B cell (primary cell): ENCODE results near the gene GPRIN2. TPM values are rescaled to one million over a fixed set of nuclear protein-coding genes. Genes with fewer than 3 reads are reported as not detected.

Source experiments
- ATAC-seq: fragments of 200-7000 bp; cut with Tn5 transposase; one replicate; pipeline ENCODE4 v1.10.0; 2021; ENCODE audit warnings: low read depth, mild to moderate bottlenecking, moderate number of reproducible peaks, moderate library complexity
- CTCF ChIA-PET: fragments of 350-600 bp; sonication (Branson Sonifier 250); formaldehyde crosslinking; loops from one replicate; lab custom pipeline; 2021; ENCODE audit warnings: antibody characterized with exemption, inconsistent platforms; lab: Charles Lee
- POLR2A ChIA-PET: fragments of 350-600 bp; sonication (Branson Sonifier 250); formaldehyde crosslinking; loops from one replicate; lab custom pipeline; 2021; ENCODE audit warnings: antibody characterized with exemption; lab: Charles Lee
- DNase-seq: peaks from one replicate; pipeline ENCODE4 v3.0.0; 2013
- H2AFZ ChIP-seq: 2 replicates; pipeline ENCODE4 v1.6.1; 2012; ENCODE audit warnings: mild to moderate bottlenecking, low read depth, low read length; ENCODE audit not compliant: insufficient read depth, poor library complexity, severe bottlenecking
- H3K27ac ChIP-seq, 2 donors: 1 replicate in 1 of 2; 2 replicates in 1 of 2; pipeline ENCODE4 v1.5.1; 2012 to 2013; ENCODE audit warnings: low read length in 2 of 2, mild to moderate bottlenecking in 2 of 2, moderate library complexity in 1 of 2
- H3K27me3 ChIP-seq, 4 experiments: fragments of 200-600 bp in 1 of 4; sonication (generic) in 1 of 4; replicated peaks in 1 of 4; 1 replicate in 2 of 4; 2 replicates in 2 of 4; pipeline versions ENCODE4 v1.6.1 to v1.7.0; 2013 to 2016; ENCODE audit warnings: low read length in 3 of 4, mild to moderate bottlenecking in 2 of 4, mixed read lengths in 1 of 4, moderate library complexity in 1 of 4; ENCODE audit not compliant: insufficient read depth in 4 of 4, control insufficient read depth in 3 of 4; ENCODE audit errors: control extremely low read depth in 1 of 4
- H3K36me3 ChIP-seq, 2 experiments: replicated peaks in 1 of 2; 1 replicate in 1 of 2; 2 replicates in 1 of 2; pipeline versions ENCODE4 v1.6.1 to v1.7.1; 2013; ENCODE audit warnings: low read length in 1 of 2; ENCODE audit not compliant: insufficient read depth in 2 of 2, control insufficient read depth in 1 of 2; ENCODE audit errors: control extremely low read depth in 1 of 2, extremely low read depth in 1 of 2
- H3K4me1 ChIP-seq, 2 donors: fragments of 200-600 bp in 1 of 2; sonication (generic) in 1 of 2; 1 replicate in 1 of 2; 2 replicates in 1 of 2; pipeline versions ENCODE4 v1.5.1 to v1.6.1; 2013 to 2017; ENCODE audit warnings: low read length in 2 of 2; ENCODE audit not compliant: control insufficient read depth in 2 of 2, insufficient read depth in 2 of 2
- H3K4me2 ChIP-seq: replicated peaks from 2 replicates; pipeline ENCODE3; 2012; ENCODE audit warnings: mild to moderate bottlenecking, low read depth, low read length; ENCODE audit not compliant: poor library complexity, severe bottlenecking
- H3K4me3 ChIP-seq, 5 experiments: fragments of 200-600 bp in 1 of 5; sonication (generic) in 1 of 5; 1 replicate in 3 of 5; 2 replicates in 2 of 5; pipeline versions ENCODE4 v1.5.1 to v1.7.0; 2011 to 2016; ENCODE audit warnings: low read length in 4 of 5, mild to moderate bottlenecking in 4 of 5, low read depth in 2 of 5, control low read depth in 1 of 5, moderate library complexity in 1 of 5; ENCODE audit not compliant: insufficient read depth in 1 of 5; ENCODE audit errors: control extremely low read depth in 1 of 5, extremely low read depth in 1 of 5
- H3K79me2 ChIP-seq: fragments of 200-600 bp; sonication (generic); one replicate; pipeline ENCODE4 v1.6.0; 2016; ENCODE audit warnings: low read length; ENCODE audit not compliant: control insufficient read depth, insufficient read depth
- H3K9ac ChIP-seq: fragments of 200-600 bp; sonication (generic); 2 replicates; pipeline ENCODE4 v1.6.1; 2017; ENCODE audit warnings: mild to moderate bottlenecking, low read length, moderate library complexity
- H3K9me3 ChIP-seq, 3 donors: one replicate each; pipeline versions ENCODE4 v1.6.1 to v1.7.1; 2013; ENCODE audit warnings: low read length in 2 of 3; ENCODE audit not compliant: control insufficient read depth in 2 of 3, insufficient read depth in 1 of 3; ENCODE audit errors: control extremely low read depth in 1 of 3
- H4K20me1 ChIP-seq: 2 replicates; pipeline ENCODE4 v1.6.0; 2012; ENCODE audit warnings: mild to moderate bottlenecking, low read length; ENCODE audit not compliant: insufficient read depth, control insufficient read depth, poor library complexity, severe bottlenecking
- H3K27ac Mint-ChIP-seq: one replicate; pipeline ENCODE4 v1.8.0; 2021; ENCODE audit warnings: mixed read lengths
- H3K27me3 Mint-ChIP-seq: one replicate; pipeline ENCODE4 v1.8.0; 2021; ENCODE audit warnings: mixed read lengths
- H3K4me1 Mint-ChIP-seq: one replicate; pipeline ENCODE4 v1.8.0; 2021; ENCODE audit warnings: mixed read lengths
- H3K4me3 Mint-ChIP-seq: one replicate; pipeline ENCODE4 v1.8.0; 2021; ENCODE audit warnings: mixed read lengths
- H3K9me3 Mint-ChIP-seq: one replicate; pipeline ENCODE4 v1.8.0; 2022; ENCODE audit warnings: mixed read lengths; ENCODE audit not compliant: insufficient read depth
- EZH2 ChIP-seq: IDR thresholded peaks from 2 replicates; pipeline ENCODE4 v1.6.1; 2012; ENCODE audit warnings: borderline replicate concordance, low read depth, mild to moderate bottlenecking, moderate library complexity, low read length; ENCODE audit not compliant: insufficient read depth, poor library complexity, severe bottlenecking
- WGBS: methylation state at CpG from one replicate; pipeline ENCODE4 v1.1.5; 2013; ENCODE audit warnings: missing lambda C conversion rate; ENCODE audit not compliant: insufficient coverage; 5-methylcytosine and 5-hydroxymethylcytosine counted together
- intact Hi-C: fragments of 100-400 bp; cut with micrococcal nuclease; formaldehyde crosslinking; loops from one replicate; pipeline ENCODE4 v1.10.0; 2022
- polyA plus RNA-seq: library from polyadenylated mRNA; depleted of rRNA; stranded (reverse); fragments of >200 nt; gene quantifications from 2 replicates; pipeline ENCODE4 v1.2.3, GENCODE V29; 2012
- total RNA-seq, 2 donors: library from RNA; stranded (reverse); fragments of 120-200 nt in 1 of 2; gene quantifications; 1 replicate in 1 of 2; 2 replicates in 1 of 2; pipeline versions ENCODE4 v1.2.3 to v1.2.4, GENCODE V29; 2013 to 2022
- TF ChIP-seq, protein P1 (sequence below): fragments of 200-600 bp; IDR thresholded peaks from one replicate; pipeline ENCODE4 v1.8.0; 2022; ENCODE audit warnings: antibody characterized with exemption, mild to moderate bottlenecking

The GPRIN2 gene
- total and polyA plus RNA-seq, 2 donors (not counting 1 experiment from before 2014, with no cell fraction given), result not detected

DNA sequence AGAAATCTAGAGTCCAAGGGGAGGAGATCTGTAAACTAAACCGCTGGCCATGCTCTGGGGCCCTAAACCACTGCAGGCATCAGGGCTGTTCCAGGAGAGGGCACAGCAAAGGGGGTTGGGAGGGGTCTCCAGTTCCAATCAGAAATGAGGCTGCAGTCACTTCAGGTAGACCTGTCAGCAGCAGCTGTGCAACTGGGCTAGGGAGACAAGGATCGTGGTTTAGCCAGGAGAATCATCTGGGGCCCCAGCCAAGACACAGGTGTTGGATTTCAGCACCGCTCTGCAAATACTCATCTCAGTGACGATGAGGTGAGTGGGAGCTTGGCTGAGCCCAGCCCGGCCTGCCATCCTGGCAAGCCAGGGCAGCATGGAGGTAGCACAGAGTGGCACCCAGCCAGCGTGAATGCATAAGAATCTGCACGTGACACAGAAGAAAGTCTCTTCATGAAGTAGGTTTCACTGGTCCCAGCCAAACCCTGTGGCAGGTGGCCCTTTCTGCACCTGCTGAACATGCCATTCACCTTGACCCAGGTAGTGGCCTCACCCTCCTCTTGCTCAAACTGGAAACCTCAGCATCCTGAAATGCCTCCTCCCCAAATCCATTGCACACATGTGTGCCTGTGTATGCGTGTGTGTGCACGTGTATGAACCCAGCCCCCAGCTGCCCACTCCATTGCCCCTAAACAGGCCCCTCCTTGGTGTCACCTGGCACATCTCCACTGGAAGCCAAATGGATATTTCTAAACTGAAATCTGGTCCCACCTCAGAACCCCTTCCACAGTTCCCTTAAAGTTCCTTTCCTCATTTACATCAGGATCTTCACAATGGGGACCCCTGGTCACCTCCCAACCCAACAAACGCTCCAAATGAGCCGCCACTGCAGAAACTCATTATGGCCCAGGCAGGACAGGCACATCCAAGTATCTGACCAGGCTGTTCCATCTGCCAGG lies 9.6 kb downstream of the GPRIN2 start:
- ChIA-PET POLR2A (no interaction called here), CTCF (no interaction called here)
- no peaks in the 10 kb centered on the region for H3K4me1 Mint-ChIP-seq
- no peaks in the 10 kb centered on the region for H3K79me2 ChIP-seq
- ATAC-seq, result no peak
- no peak overlapping the region for H2AFZ ChIP-seq
- H3K4me3 ChIP-seq, result no peak overlapping the region
- no peaks in the 10 kb centered on the region for H3K9me3 Mint-ChIP-seq
- peaks cover 0 to 6% (median 3%) of the 10 kb centered on the region in 4 experiments for H3K27me3 ChIP-seq
- no peak overlapping the region for H3K27ac Mint-ChIP-seq
- no peaks in the 10 kb centered on the region for H3K9me3 ChIP-seq
- no peak overlapping the region for H3K4me3 Mint-ChIP-seq
- H4K20me1 ChIP-seq, result no peaks in the 10 kb centered on the region
- TF ChIP-seq EZH2, result no peak
- TF ChIP-seq, protein P1, sequence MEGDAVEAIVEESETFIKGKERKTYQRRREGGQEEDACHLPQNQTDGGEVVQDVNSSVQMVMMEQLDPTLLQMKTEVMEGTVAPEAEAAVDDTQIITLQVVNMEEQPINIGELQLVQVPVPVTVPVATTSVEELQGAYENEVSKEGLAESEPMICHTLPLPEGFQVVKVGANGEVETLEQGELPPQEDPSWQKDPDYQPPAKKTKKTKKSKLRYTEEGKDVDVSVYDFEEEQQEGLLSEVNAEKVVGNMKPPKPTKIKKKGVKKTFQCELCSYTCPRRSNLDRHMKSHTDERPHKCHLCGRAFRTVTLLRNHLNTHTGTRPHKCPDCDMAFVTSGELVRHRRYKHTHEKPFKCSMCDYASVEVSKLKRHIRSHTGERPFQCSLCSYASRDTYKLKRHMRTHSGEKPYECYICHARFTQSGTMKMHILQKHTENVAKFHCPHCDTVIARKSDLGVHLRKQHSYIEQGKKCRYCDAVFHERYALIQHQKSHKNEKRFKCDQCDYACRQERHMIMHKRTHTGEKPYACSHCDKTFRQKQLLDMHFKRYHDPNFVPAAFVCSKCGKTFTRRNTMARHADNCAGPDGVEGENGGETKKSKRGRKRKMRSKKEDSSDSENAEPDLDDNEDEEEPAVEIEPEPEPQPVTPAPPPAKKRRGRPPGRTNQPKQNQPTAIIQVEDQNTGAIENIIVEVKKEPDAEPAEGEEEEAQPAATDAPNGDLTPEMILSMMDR, result no peak
- H3K4me1 ChIP-seq, result no peaks in the 10 kb centered on the region
- H3K4me2 ChIP-seq, result no peak overlapping the region
- H3K9ac ChIP-seq, result no peak overlapping the region
- DNase-seq, result no peak
- WGBS, result 85% methylated on average over 11 of the region's 11 CpGs
- H3K36me3 ChIP-seq, result no peaks in the 10 kb centered on the region
- H3K27me3 Mint-ChIP-seq, result peaks cover 28% of the 10 kb centered on the region
- intact Hi-C loops, result no loop called here
- no peak overlapping the region for H3K27ac ChIP-seq
